ENCODE data around the gene MUC5B. TPM values are rescaled to one million over a fixed set of nuclear protein-coding genes. Genes with fewer than 3 reads are reported as not detected.

The MUC5B gene
- total RNA-seq, 3 donors from 2014 or later: 2.0 to 6.9 TPM; not detected in 1

DNA sequence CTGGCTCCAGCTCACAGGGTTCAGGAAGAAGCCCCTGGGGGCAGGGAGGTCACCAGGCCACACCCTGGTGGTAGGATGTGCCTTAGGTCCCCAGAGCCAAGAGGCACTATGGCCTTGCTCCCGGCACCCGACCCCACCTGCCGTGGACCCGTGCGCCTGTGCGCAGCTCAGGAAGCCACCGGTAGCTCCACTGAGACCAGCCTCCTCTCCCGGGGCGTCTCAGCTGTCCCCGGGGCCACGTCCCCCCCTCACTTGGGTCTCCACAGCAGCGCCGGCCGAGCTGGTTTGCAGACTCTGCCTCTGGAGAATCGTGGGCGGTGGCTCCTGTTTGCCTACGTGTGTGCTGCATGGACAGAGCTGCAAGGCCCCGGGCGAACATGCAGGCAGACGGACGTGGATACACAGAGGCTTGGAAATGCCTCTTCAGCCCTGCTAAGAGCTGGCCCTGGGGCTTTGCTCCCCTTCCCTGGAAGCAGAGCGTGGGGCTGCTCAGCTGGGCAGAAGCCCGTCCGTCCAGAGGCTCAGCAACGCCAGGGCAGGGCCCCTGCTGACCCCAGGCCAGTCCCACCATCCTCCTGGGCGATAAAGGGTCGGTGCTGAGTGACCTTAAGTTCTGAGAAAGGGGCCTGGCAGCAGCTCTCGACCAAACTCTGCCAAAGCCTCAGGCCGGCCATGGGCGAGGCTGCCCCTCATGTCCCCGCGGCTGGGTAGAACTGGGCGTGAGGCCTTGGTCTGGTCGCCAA lies 15.3 kb upstream of the MUC5B start:
- Histone ChIP-seq H3K36me3 (no peaks in the 10 kb centered on the region), H3K4me1 (no peaks in the 10 kb centered on the region), H3K27me3 (peaks cover 2 to 19% of the 10 kb centered on the region in 2 donors), H3K4me3 (no peak overlapping the region), H3K27ac (no peak overlapping the region), H3K9me3 (peaks cover 4 to 14% of the 10 kb centered on the region in 2 donors)
- peak in 1 of 2 donors; percentile 46 for DNase-seq (ENCODE audit: low spot score in 2 of 2)
- intact Hi-C loops (cut with DNase I; ENCODE audit: low total_unique reads): loop anchor here (10.0 kb wide), 1 partner anchor 307 kb away; no protein-coding TSS in a partner anchor
- no peak for TF ChIP-seq POLR2A (IDR thresholded peaks at IDR 0.05)
- TF ChIP-seq, protein P1, sequence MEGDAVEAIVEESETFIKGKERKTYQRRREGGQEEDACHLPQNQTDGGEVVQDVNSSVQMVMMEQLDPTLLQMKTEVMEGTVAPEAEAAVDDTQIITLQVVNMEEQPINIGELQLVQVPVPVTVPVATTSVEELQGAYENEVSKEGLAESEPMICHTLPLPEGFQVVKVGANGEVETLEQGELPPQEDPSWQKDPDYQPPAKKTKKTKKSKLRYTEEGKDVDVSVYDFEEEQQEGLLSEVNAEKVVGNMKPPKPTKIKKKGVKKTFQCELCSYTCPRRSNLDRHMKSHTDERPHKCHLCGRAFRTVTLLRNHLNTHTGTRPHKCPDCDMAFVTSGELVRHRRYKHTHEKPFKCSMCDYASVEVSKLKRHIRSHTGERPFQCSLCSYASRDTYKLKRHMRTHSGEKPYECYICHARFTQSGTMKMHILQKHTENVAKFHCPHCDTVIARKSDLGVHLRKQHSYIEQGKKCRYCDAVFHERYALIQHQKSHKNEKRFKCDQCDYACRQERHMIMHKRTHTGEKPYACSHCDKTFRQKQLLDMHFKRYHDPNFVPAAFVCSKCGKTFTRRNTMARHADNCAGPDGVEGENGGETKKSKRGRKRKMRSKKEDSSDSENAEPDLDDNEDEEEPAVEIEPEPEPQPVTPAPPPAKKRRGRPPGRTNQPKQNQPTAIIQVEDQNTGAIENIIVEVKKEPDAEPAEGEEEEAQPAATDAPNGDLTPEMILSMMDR (IDR thresholded peaks at IDR 0.05): no peak
- no peak for TF ChIP-seq POLR2AphosphoS5 (IDR thresholded peaks at IDR 0.05)

DNA sequence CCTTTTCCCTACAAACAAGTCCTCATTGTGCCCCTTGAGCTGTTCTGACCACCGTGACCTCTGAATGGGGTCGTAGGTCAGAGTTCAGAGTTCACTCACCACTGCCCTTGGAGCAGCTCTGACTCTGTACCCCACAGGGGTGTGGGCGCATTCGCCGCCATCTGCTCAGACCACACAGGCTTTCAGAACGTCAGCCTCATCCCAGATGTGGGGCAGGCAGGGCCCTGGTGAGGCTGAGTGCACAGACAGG lies 14.8 kb upstream of the MUC5B start:
- TF ChIP-seq POLR2A (IDR thresholded peaks at IDR 0.05): no peak
- TF ChIP-seq, protein P1 (IDR thresholded peaks at IDR 0.05): no peak
- no peak for TF ChIP-seq POLR2AphosphoS5 (IDR thresholded peaks at IDR 0.05)
- peaks cover 0 to 14% of the 10 kb centered on the region in 2 donors for H3K27me3 ChIP-seq
- no peaks in the 10 kb centered on the region for H3K36me3 ChIP-seq
- no peak overlapping the region for H3K27ac ChIP-seq
- no peak overlapping the region for H3K4me3 ChIP-seq
- no peaks in the 10 kb centered on the region for H3K4me1 ChIP-seq
- intact Hi-C loops (cut with DNase I; ENCODE audit: low total_unique reads): loop anchor here (10.0 kb wide), 1 partner anchor 307 kb away; no protein-coding TSS in a partner anchor
- H3K9me3 ChIP-seq: peaks cover 4 to 19% of the 10 kb centered on the region in 2 donors
- no peak for DNase-seq (ENCODE audit: low spot score in 2 of 2)

DNA sequence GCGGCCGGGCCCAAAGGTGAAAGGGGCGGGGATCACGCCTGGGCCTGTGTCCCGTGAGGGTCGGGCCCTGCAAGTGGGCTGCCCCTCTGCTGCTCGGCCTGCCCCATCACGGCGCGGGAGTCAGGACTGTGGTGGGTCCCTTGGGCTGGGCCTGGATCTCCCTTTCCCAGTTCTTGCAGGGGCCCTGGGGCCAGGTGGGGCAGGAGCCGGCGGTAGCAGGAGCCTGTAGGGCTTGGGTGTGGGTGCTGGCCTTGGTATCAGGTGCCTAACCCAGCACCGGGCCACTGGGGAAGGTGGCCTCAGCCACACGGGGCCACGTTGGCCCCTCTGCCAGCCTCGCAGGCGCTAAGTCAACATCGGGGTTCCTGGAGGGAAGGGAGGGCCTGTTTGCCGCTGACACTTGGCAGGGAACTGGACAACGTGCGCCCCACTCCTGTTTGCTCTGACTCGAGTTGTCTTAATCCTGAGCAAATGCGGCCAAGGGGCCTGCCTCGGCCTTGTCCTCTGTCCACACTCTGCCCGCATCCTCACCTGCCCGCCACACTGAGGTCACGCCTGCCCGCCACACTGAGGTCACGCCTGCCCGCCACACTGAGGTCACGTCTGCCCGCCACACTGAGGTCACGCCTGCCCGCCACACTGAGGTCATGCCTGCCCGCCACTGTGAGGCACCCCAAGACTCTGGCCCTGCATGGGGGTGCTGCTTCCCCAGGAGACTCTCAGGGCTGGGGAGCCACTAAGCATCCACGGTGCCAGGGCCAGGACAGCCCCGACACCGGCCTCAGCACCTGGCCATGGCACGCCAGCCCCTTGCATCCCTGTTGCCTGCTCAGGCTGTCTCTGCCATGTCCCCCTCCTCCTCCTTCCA lies 14.2 kb upstream of the MUC5B start:
- TF ChIP-seq POLR2AphosphoS5 (IDR thresholded peaks at IDR 0.05): no peak
- TF ChIP-seq, protein P1 (IDR thresholded peaks at IDR 0.05): no peak
- TF ChIP-seq POLR2A (IDR thresholded peaks at IDR 0.05): no peak
- peaks cover 4 to 20% of the 10 kb centered on the region in 2 donors for H3K9me3 ChIP-seq
- no peaks in the 10 kb centered on the region for H3K36me3 ChIP-seq
- DNase-seq (ENCODE audit: low spot score in 2 of 2): peak in 1 of 2 donors; percentile 49
- intact Hi-C loops (cut with DNase I; ENCODE audit: low total_unique reads): loop anchor here (10.0 kb wide), 1 partner anchor 306 kb away; no protein-coding TSS in a partner anchor
- H3K27me3 ChIP-seq: peaks cover 0 to 8% of the 10 kb centered on the region in 2 donors
- H3K4me1 ChIP-seq: no peaks in the 10 kb centered on the region
- no peak overlapping the region for H3K27ac ChIP-seq
- H3K4me3 ChIP-seq: no peak overlapping the region

DNA sequence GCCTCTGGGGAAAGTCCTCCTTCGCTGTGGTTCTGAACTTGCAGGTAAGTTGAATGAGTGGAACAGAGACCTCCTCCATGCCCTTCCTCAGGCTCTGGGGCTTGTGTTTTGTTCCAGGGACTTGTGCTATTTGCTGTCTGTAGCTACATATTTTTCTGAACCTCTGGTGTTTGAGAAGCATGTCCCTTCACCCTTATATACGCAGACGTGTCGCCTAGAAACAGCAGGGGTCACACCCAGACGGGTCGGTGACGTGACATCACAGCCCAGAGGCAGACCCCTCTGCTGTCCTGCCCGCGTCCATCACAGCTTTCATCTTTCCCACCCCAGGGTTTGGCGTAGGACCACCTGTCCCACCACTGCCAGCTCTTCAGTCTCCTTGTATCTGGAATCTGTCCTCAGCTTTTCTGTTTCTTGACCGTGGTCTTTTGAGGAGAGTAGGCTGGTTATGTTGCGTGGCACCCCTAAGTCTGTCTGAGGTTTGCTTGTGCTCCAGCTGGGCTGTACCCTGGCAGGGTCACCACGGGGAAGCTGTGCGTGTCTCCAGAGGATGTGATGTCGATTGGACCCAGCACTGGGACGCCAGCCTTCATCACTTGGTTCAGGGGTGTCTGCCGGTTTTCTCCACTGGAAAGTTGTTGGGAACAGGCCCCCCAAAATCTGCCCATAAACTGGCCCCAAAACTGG lies 13.4 kb upstream of the MUC5B start:
- no peak overlapping the region for H3K27ac ChIP-seq
- no peaks in the 10 kb centered on the region for H3K27me3 ChIP-seq
- no peaks in the 10 kb centered on the region for H3K36me3 ChIP-seq
- no peaks in the 10 kb centered on the region for H3K4me1 ChIP-seq
- intact Hi-C loops (cut with DNase I; ENCODE audit: low total_unique reads): loop anchor here (10.0 kb wide), 1 partner anchor 305 kb away; no protein-coding TSS in a partner anchor
- H3K4me3 ChIP-seq: no peak overlapping the region
- DNase-seq (ENCODE audit: low spot score in 2 of 2): peak in 1 of 2 donors; percentile 47
- TF ChIP-seq, protein P1 (IDR thresholded peaks at IDR 0.05): no peak
- TF ChIP-seq POLR2AphosphoS5 (IDR thresholded peaks at IDR 0.05): no peak
- no peak for TF ChIP-seq POLR2A (IDR thresholded peaks at IDR 0.05)
- H3K9me3 ChIP-seq: peaks cover 4 to 20% of the 10 kb centered on the region in 2 donors
